ENCODE results near the gene CXCL14.
"Not testable (repeated sequence)": the region's sequence is repeated elsewhere in the genome, so short reads cannot be mapped to it uniquely, and the experiment has no call there.

CXCL14 gene

DNA sequence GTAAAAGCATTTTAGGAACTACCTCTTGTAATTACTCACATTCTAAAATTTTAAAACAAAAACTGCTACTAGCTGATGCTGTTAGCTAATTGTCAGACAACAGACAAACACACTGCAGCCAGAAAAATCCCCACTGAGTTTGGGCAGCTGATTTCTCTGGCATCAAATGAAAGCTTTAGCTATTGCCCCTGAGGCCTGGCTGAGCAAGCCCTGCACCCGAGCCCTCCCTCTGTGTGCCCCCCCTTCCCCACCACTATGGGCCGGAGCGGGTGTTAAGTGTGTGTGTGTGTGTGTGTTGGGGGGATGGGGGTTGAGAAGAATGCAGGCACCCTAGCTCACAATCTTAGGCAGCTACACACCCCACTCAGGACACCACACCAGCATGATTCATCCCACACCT, 45.5 kb downstream of the CXCL14 start:
- H3K36me3 Mint-ChIP-seq (ENCODE audit: insufficient read depth), result no peaks in the 10 kb centered on the region
- no peaks in the 10 kb centered on the region for H3K9me3 Mint-ChIP-seq
- DNase-seq (ENCODE audit: low spot score in 2 of 2) (no peak), ATAC-seq (replicated peaks; ENCODE audit: extremely low read depth, poor library complexity, severe bottlenecking) (no peak)
- peaks cover 88% of the 10 kb centered on the region for H3K27me3 Mint-ChIP-seq
- H3K27ac Mint-ChIP-seq (ENCODE audit: low read depth), result no peak overlapping the region
- peaks cover 6% of the 10 kb centered on the region for H3K4me1 Mint-ChIP-seq
- H3K4me3 Mint-ChIP-seq, result no peak overlapping the region

- not testable (repeated sequence) for H3K4me1 Mint-ChIP-seq; H3K9me3 Mint-ChIP-seq; H3K36me3 Mint-ChIP-seq (ENCODE audit: insufficient read depth); H3K27ac Mint-ChIP-seq (ENCODE audit: low read depth); ATAC-seq (replicated peaks; ENCODE audit: extremely low read depth, poor library complexity, severe bottlenecking); H3K4me3 Mint-ChIP-seq; DNase-seq (ENCODE audit: low spot score in 2 of 2)
- peaks cover 85% of the 10 kb centered on the region for H3K27me3 Mint-ChIP-seq
Observed at GRCh38 chr5:135529576-135529975, 49.2 kb downstream of the CXCL14 start.

- H3K4me3 Mint-ChIP-seq, result no peak overlapping the region
- peaks cover 85% of the 10 kb centered on the region for H3K27me3 Mint-ChIP-seq
- H3K4me1 Mint-ChIP-seq, result no peaks in the 10 kb centered on the region
- no peak overlapping the region for H3K27ac Mint-ChIP-seq (ENCODE audit: low read depth)
- H3K9me3 Mint-ChIP-seq, result no peaks in the 10 kb centered on the region
- no peak for DNase-seq (ENCODE audit: low spot score in 2 of 2)
- H3K36me3 Mint-ChIP-seq (ENCODE audit: insufficient read depth), result no peaks in the 10 kb centered on the region
- ATAC-seq (replicated peaks; ENCODE audit: extremely low read depth, poor library complexity, severe bottlenecking), result no peak
Observed at GRCh38 chr5:135526924-135527323, 51.9 kb downstream of the CXCL14 start.

GRCh38 chr5:135521964-135522363, 56.8 kb downstream of the CXCL14 start:
- Mint-ChIP-seq H3K27ac (ENCODE audit: low read depth) (no peak overlapping the region), H3K27me3 (peaks cover 99% of the 10 kb centered on the region), H3K4me1 (no peaks in the 10 kb centered on the region), H3K36me3 (ENCODE audit: insufficient read depth) (no peaks in the 10 kb centered on the region), H3K9me3 (no peaks in the 10 kb centered on the region), H3K4me3 (no peak overlapping the region)
- ATAC-seq (replicated peaks; ENCODE audit: extremely low read depth, poor library complexity, severe bottlenecking) (no peak), DNase-seq (ENCODE audit: low spot score in 2 of 2) (no peak)
